GM12878 (cell line): ENCODE data around the gene ACBD7. TPM values are rescaled to one million over a fixed set of nuclear protein-coding genes. Genes with fewer than 3 reads are reported as not detected.

ENCODE experiments used
- ATAC-seq: fragments of 200-7000 bp; cut with Tn5 transposase; 3 replicates; pipeline ENCODE4 v1.9.1; 2020; ENCODE audit warnings: mild to moderate bottlenecking, moderate library complexity
- BruUV-seq: library from RNA; stranded (reverse); fragments of 400-500 nt; replicated peaks from 2 replicates; lab custom pipeline; 2021; lab: Mats Ljungman, UMichigan
- CTCF ChIA-PET: fragments of 300-600 bp; sonication (Branson Sonifier 250); formaldehyde crosslinking; extraction: SDS; loops from one replicate; lab custom pipeline; 2021; ENCODE audit warnings: inconsistent platforms; lab: Yijun Ruan, JAX
- POLR2A ChIA-PET: fragments of 350-600 bp; formaldehyde crosslinking; extraction: SDS; loops from one replicate; lab custom pipeline; 2021; ENCODE audit warnings: inconsistent platforms; lab: Charles Lee
- RAD21 ChIA-PET: fragments of 300-600 bp; sonication (Branson Sonifier 250); formaldehyde crosslinking; loops from one replicate; lab custom pipeline; 2023; ENCODE audit warnings: antibody characterized with exemption; ENCODE audit not compliant: unreplicated experiment; lab: Charles Lee
- SMC1A ChIA-PET: fragments of 300-600 bp; sonication (Branson Sonifier 250); formaldehyde crosslinking; loops from one replicate; lab custom pipeline; 2023; ENCODE audit not compliant: unreplicated experiment, uncharacterized antibody; lab: Charles Lee
- DNase-seq: peaks from one replicate; pipeline ENCODE4 v3.0.0-alpha.2; 2011; ENCODE audit warnings: low read depth, low spot score
- FAIRE-seq: peaks from 3 replicates; lab custom pipeline; 2011; peaks lifted over from hg19 to GRCh38; lab: Jason Lieb, UNC
- H2AFZ ChIP-seq: 2 replicates; pipeline ENCODE4 v1.6.0; 2011; ENCODE audit warnings: low read depth, low read length, control low read depth; ENCODE audit not compliant: control insufficient read depth
- H3K27ac ChIP-seq: 2 replicates; pipeline ENCODE4 v1.5.1; 2011; ENCODE audit warnings: control low read depth; ENCODE audit not compliant: control insufficient read depth, insufficient read depth
- H3K27me3 ChIP-seq, 2 experiments: replicated peaks in 1 of 2; 2 replicates each; pipeline versions ENCODE4 v1.6.0 to v1.6.1; 2011; ENCODE audit warnings: low read length in 1 of 2; ENCODE audit not compliant: control insufficient read depth in 2 of 2, insufficient read depth in 2 of 2
- H3K36me3 ChIP-seq, 2 experiments: 2 replicates each; pipeline ENCODE4 v1.5.1; 2011; ENCODE audit warnings: low read length in 1 of 2; ENCODE audit not compliant: control insufficient read depth in 2 of 2, insufficient read depth in 2 of 2
- H3K4me1 ChIP-seq: 2 replicates; pipeline ENCODE4 v1.6.1; 2011; ENCODE audit warnings: mild to moderate bottlenecking, low read length, moderate library complexity, mixed read lengths; ENCODE audit not compliant: control insufficient read depth, insufficient read depth
- H3K4me2 ChIP-seq: 2 replicates; pipeline ENCODE4 v1.6.0; 2011; ENCODE audit warnings: control low read depth; ENCODE audit not compliant: control insufficient read depth, insufficient read depth
- H3K4me3 ChIP-seq: fragments of 200-600 bp; sonication (generic); 2 replicates; pipeline ENCODE4 v1.5.1; 2016
- H3K79me2 ChIP-seq: 2 replicates; pipeline ENCODE4 v1.6.0; 2011; ENCODE audit warnings: low read length; ENCODE audit not compliant: control insufficient read depth, insufficient read depth
- H3K9ac ChIP-seq: 2 replicates; pipeline ENCODE4 v1.8.0; 2011; ENCODE audit warnings: low read length, control low read depth, mixed read lengths; ENCODE audit not compliant: control insufficient read depth, insufficient read depth
- H3K9me3 ChIP-seq: replicated peaks from 3 replicates; pipeline ENCODE4 v1.5.1; 2011; ENCODE audit warnings: mild to moderate bottlenecking, low read length; ENCODE audit not compliant: control insufficient read depth, insufficient read depth
- H4K20me1 ChIP-seq: 2 replicates; pipeline ENCODE4 v1.6.0; 2011; ENCODE audit not compliant: control insufficient read depth, insufficient read depth
- HDGF ChIP-seq: fragments of 450-650 bp; IDR thresholded peaks from 2 replicates; pipeline ENCODE4 v1.6.1; 2016; ENCODE audit warnings: antibody characterized with exemption
- JUND ChIP-seq: IDR thresholded peaks from 2 replicates; pipeline ENCODE4 v1.6.1; 2012; ENCODE audit warnings: low read depth, mild to moderate bottlenecking, low read length, improper control_type of control experiment, moderate library complexity
- STAT1 ChIP-seq: fragments of 450-650 bp; conservative IDR thresholded peaks from 2 replicates; pipeline ENCODE4 v1.6.1; 2014; ENCODE audit warnings: antibody characterized with exemption, mild to moderate bottlenecking
- TCF7 ChIP-seq: IDR thresholded peaks from 2 replicates; pipeline ENCODE4 v1.6.1; 2014; ENCODE audit warnings: antibody characterized with exemption, borderline replicate concordance
- ZNF217 ChIP-seq: fragments of 450-650 bp; IDR thresholded peaks from 2 replicates; pipeline ENCODE4 v1.6.1; 2017; ENCODE audit warnings: antibody characterized with exemption, mild to moderate bottlenecking
- WGBS: methylation state at CpG from one replicate; pipeline ENCODE4 v1.1.6; 2016; ENCODE audit warnings: low lambda C conversion rate; ENCODE audit not compliant: insufficient replicate concordance, insufficient coverage; ENCODE audit errors: missing lambda C conversion rate; 5-methylcytosine and 5-hydroxymethylcytosine counted together
- in situ Hi-C: fragments of 300-500 bp; cut with MboI; formaldehyde crosslinking; loops from 9 replicates; pipeline ENCODE4 v1.14.3; 2018; ENCODE audit warnings: mixed read lengths
- intact Hi-C: fragments of 100-400 bp; cut with micrococcal nuclease; formaldehyde crosslinking; loops from one replicate; pipeline ENCODE4 v1.14.2; 2022; ENCODE audit not compliant: unreplicated experiment
- polyA plus RNA-seq, 11 experiments: library from polyadenylated mRNA; depleted of rRNA in 4 of 11; unstranded in 6 of 11; stranded (reverse) in 5 of 11; fragments of >200 nt; fragmentation: Nextera tagmentation in 4 of 11; fragmentation: Illumina TruSeq in 1 of 11; extraction: Ambion mirVana in 4 of 11; extraction: Trizol in 1 of 11; gene quantifications; 1 replicate in 1 of 11; 2 replicates in 10 of 11; pipeline versions ENCODE4 v1.2.1 to v1.2.3, GENCODE V29; 2011 to 2016; ENCODE audit warnings: inconsistent platforms in 2 of 11, missing spikeins in 2 of 11, low read depth in 1 of 11
- total RNA-seq, 4 experiments: library from RNA; depleted of rRNA in 3 of 4; stranded (reverse); fragments of >200 nt in 3 of 4; fragmentation: Illumina TruSeq in 1 of 4; extraction: Trizol in 1 of 4; gene quantifications; 2 replicates each; pipeline versions ENCODE4 v1.2.1 to v1.2.3, GENCODE V29; 2013 to 2021
- TF ChIP-seq, protein P1 (sequence below): IDR thresholded peaks from 2 replicates; pipeline ENCODE4 v1.6.1; 2011; ENCODE audit warnings: low read depth, low read length, improper control_type of control experiment, borderline replicate concordance

The ACBD7 gene
- total and polyA plus RNA-seq, 10 of the 15 experiments (the other 5 are each of a cell fraction or from before 2014, with no cell fraction given) = 0.04 to 0.74 (median 0.36) TPM

DNA sequence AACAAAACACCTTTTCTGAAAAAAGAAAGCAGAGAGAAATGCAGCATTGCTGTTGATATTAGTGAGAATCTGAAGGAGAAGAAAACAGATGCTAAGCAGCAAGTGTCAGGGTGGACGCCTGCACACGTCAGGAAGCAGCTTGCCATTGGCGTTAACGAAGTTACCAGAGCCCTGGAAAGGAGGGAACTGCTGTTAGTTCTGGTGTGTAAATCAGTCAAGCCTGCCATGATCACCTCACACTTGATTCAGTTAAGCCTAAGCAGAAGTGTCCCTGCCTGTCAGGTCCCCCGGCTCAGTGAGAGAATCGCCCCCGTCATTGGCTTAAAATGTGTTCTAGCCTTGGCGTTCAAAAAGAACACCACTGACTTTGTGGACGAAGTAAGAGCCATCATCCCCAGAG is 14.9 kb upstream of the ACBD7 start (continued):
- no peak for TF ChIP-seq HDGF
- TF ChIP-seq, protein P1, sequence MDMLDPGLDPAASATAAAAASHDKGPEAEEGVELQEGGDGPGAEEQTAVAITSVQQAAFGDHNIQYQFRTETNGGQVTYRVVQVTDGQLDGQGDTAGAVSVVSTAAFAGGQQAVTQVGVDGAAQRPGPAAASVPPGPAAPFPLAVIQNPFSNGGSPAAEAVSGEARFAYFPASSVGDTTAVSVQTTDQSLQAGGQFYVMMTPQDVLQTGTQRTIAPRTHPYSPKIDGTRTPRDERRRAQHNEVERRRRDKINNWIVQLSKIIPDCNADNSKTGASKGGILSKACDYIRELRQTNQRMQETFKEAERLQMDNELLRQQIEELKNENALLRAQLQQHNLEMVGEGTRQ = no peak

DNA sequence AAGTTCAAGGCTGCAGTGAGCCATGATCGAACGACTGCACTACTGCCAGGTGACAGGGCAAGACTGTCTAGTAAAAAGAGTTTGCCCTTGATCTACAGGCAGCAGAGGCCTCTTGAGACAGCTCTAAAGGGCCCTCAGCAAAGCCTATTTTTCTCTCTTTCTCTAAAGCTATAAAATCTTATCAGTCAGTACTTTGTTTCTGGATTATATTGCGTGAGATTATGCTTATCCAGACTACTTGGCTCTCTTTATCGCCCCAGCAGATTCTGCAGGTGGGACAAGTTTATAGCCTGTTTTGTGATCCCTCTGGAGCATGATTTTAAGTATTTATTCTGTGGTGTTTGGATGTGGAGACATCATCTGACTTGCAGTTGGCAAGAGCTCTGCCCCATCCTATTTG is 11.3 kb upstream of the ACBD7 start:
- no peaks in the 10 kb centered on the region for H3K27me3 ChIP-seq
- FAIRE-seq (no peak), DNase-seq (no peak), ATAC-seq (no peak)
- ChIA-PET POLR2A (no interaction called here), RAD21 (interaction anchor here (1.7 kb wide), 1 partner anchor 147 kb away, joined by 4 read pairs; no protein-coding TSS in a partner anchor), CTCF (interaction anchor here (1.1 kb wide), 1 partner anchor 21 kb away, joined by 3 read pairs; no protein-coding TSS in a partner anchor), SMC1A (interaction anchor here (0.7 to 3.1 kb wide), 6 partner anchors 18 to 72 kb away, joined by 3 to 10 read pairs (median 6); no protein-coding TSS in a partner anchor)
- no TSS peak for BruUV-seq
- H3K9me3 ChIP-seq = no peaks in the 10 kb centered on the region
- peaks cover 2 to 12% of the 10 kb centered on the region in 2 experiments; a peak in 3 of 4 replicates for H3K36me3 ChIP-seq
- H4K20me1 ChIP-seq = no peaks in the 10 kb centered on the region; the same call in 1 of the 2 replicates
- TF ChIP-seq ZNF217 = no peak
- TF ChIP-seq TCF7 = no peak
- no peak for TF ChIP-seq JUND
- no peak for TF ChIP-seq STAT1
- over 99% methylated on average over 4 of the region's 4 CpGs for WGBS
- no peak overlapping the region for H3K9ac ChIP-seq
- H3K4me1 ChIP-seq = peaks cover 5% of the 10 kb centered on the region
- no peak overlapping the region for H3K27ac ChIP-seq
- H3K79me2 ChIP-seq = peaks cover 33% of the 10 kb centered on the region
- no peak overlapping the region for H3K4me3 ChIP-seq
- H3K4me2 ChIP-seq = peak overlapping the region; percentile 67
- intact Hi-C loops (loop anchor here (10.0 kb wide), 1 partner anchor 215 kb away; no protein-coding TSS in a partner anchor), in situ Hi-C loops (no loop called here)
- H2AFZ ChIP-seq = no peak overlapping the region
